ENCODE measurements around the gene NGRN. TPM values are rescaled to one million over a fixed set of nuclear protein-coding genes. Genes with fewer than 3 reads are reported as not detected.
A peak's percentile ranks its signal among the peaks of the same experiment; 100 is the strongest.

Gene NGRN
- total and polyA plus RNA-seq, 2 of the 8 experiments (the other 6 are each of a cell fraction or from before 2014, with no cell fraction given): 60.1 to 101 TPM

GRCh38 chr15:90300541-90300940 is 35.1 kb downstream of the NGRN start:
- H4K20me1 ChIP-seq (replicated peaks in 1 of 2; ENCODE audit: control insufficient read depth in 1 of 2, insufficient read depth in 2 of 2, low read length in 2 of 2): no peaks in the 10 kb centered on the region
- no peak overlapping the region for H2AK5ac ChIP-seq (ENCODE audit: low read depth, low read length)
- no peak overlapping the region for H2BK20ac ChIP-seq (ENCODE audit: low read length)
- peaks cover 0 to 4% (median 0%) of the 10 kb centered on the region in 4 experiments; a peak in 4 of 7 replicates for H3K4me1 ChIP-seq (replicated peaks in 1 of 4; ENCODE audit: control insufficient read depth in 3 of 4, insufficient read depth in 4 of 4, low read length in 3 of 4)
- H2BK15ac ChIP-seq (ENCODE audit: low read length): no peak overlapping the region
- H2AFZ ChIP-seq (ENCODE audit: low read length): no peak overlapping the region
- no peak overlapping the region for H3K18ac ChIP-seq (ENCODE audit: extremely low read depth, low read length)
- H3K79me2 ChIP-seq (ENCODE audit: control insufficient read depth in 1 of 2, insufficient read depth in 2 of 2, low read length in 2 of 2): no peaks in the 10 kb centered on the region
- H3K4me3 ChIP-seq (ENCODE audit: extremely low read depth in 1 of 4, insufficient read depth in 2 of 4, low read depth in 3 of 4, low read length in 4 of 4): no peak overlapping the region
- ChIA-PET CTCF (ENCODE audit: partially characterized antibody) (interaction anchor here (0.6 to 3.3 kb wide), 14 partner anchors 9 to 640 kb away, joined by 3 to 21 read pairs (median 4); no protein-coding TSS in a partner anchor), POLR2A (ENCODE audit: partially characterized antibody) (interaction anchor here (1.5 to 2.0 kb wide), 2 partner anchors 12 to 30 kb away, joined by 4 to 6 read pairs; no protein-coding TSS in a partner anchor)
- H3K14ac ChIP-seq (ENCODE audit: insufficient read length): no peak overlapping the region
- H3K9me3 ChIP-seq (ENCODE audit: insufficient read depth in 2 of 2, low read depth in 1 of 2, low read length in 1 of 2): no peaks in the 10 kb centered on the region
- H2BK120ac ChIP-seq (replicated peaks; ENCODE audit: low read depth, low read length): no peak overlapping the region
- H3K23me2 ChIP-seq (ENCODE audit: low read depth, low read length): no peaks in the 10 kb centered on the region
- H3K56ac ChIP-seq (replicated peaks; ENCODE audit: insufficient read length, low read depth, low read length): no peak overlapping the region
- no peak overlapping the region for H4K91ac ChIP-seq (replicated peaks; ENCODE audit: insufficient read length, low read length)
- H2BK5ac ChIP-seq (ENCODE audit: low read depth, low read length): no peak overlapping the region
- no peak overlapping the region for H3K9ac ChIP-seq (replicated peaks in 1 of 4; ENCODE audit: extremely low read depth in 1 of 4, low read depth in 3 of 4, low read length in 3 of 4)
- H3K27ac ChIP-seq (ENCODE audit: low read depth, low read length): no peak overlapping the region
- no peak for DNase-seq (ENCODE audit: low read depth in 1 of 2, low spot score in 2 of 2)
- no peaks in the 10 kb centered on the region for H3K79me1 ChIP-seq (ENCODE audit: low read depth, low read length)
- H4K5ac ChIP-seq (ENCODE audit: insufficient read length, low read depth, low read length): no peak overlapping the region
- H3K23ac ChIP-seq (ENCODE audit: insufficient read length): no peak overlapping the region
- FAIRE-seq: no peak
- no peaks in the 10 kb centered on the region for H3K27me3 ChIP-seq (replicated peaks in 1 of 4; ENCODE audit: control insufficient read depth in 3 of 4, extremely low read depth in 1 of 4, insufficient read depth in 3 of 4, low read length in 3 of 4)
- no peak overlapping the region for H4K8ac ChIP-seq (ENCODE audit: extremely low read depth, insufficient read depth, low read length)
- 0 out of 2 replicates have a peak overlapping the region, but pooled peaks have one; percentile 60 for H2BK12ac ChIP-seq (ENCODE audit: low read depth, low read length)
- no peak overlapping the region for H3K4me2 ChIP-seq (ENCODE audit: insufficient read depth in 1 of 2, low read depth in 2 of 2, low read length in 2 of 2)
- H3K4ac ChIP-seq (replicated peaks; ENCODE audit: insufficient read length, low read depth, low read length): peak overlapping the region; percentile 4
- WGBS, 2 experiments (ENCODE audit: extremely low coverage in 1 of 2, insufficient coverage in 1 of 2, insufficient read length in 1 of 2, insufficient replicate concordance in 2 of 2, low coverage in 1 of 2, low lambda C conversion rate in 2 of 2, missing lambda C conversion rate in 1 of 2): 93% methylated on average over 9 of the region's 9 CpGs; no CpG with 5 or more reads in 1 of the 2 experiments
- H3K36me3 ChIP-seq (ENCODE audit: control insufficient read depth in 2 of 4, insufficient read depth in 4 of 4, low read length in 3 of 4): no peaks in the 10 kb centered on the region
- TF ChIP-seq EP300 (IDR thresholded peaks at IDR 0.05; ENCODE audit: borderline replicate concordance in 1 of 2, low read depth in 2 of 2, low read length in 2 of 2) (no peak), RNF2 (IDR thresholded peaks at IDR 0.05; ENCODE audit: borderline replicate concordance, low read depth, low read length, missing control alignments, poor library complexity, severe bottlenecking) (no peak), SP2 (IDR thresholded peaks at IDR 0.05; ENCODE audit: low read length) (no peak), CHD2 (IDR thresholded peaks at IDR 0.05; ENCODE audit: low read length) (no peak), JUND (IDR thresholded peaks at IDR 0.05; ENCODE audit: low read length) (no peak), TEAD4 (IDR thresholded peaks at IDR 0.05; ENCODE audit: low read depth, low read length) (no peak), EGR1 (IDR thresholded peaks at IDR 0.05; ENCODE audit: borderline replicate concordance, low read depth, low read length) (no peak), KDM1A (IDR thresholded peaks at IDR 0.05; ENCODE audit: borderline replicate concordance, low read length) (no peak), SIRT6 (IDR thresholded peaks at IDR 0.05; ENCODE audit: low read length) (no peak), CTBP2 (IDR thresholded peaks at IDR 0.05; ENCODE audit: borderline replicate concordance, insufficient read depth, insufficient read length, low read length) (no peak), RAD21 (IDR thresholded peaks at IDR 0.05 in 1 of 2, conservative IDR thresholded peaks at IDR 0.05 in 1 of 2; ENCODE audit: low read depth in 2 of 2, low read length in 2 of 2) (no peak), SIX5 (IDR thresholded peaks at IDR 0.05; ENCODE audit: low read depth, low read length) (no peak), CHD1 (IDR thresholded peaks at IDR 0.05; ENCODE audit: low read depth, low read length) (no peak), BRCA1 (IDR thresholded peaks at IDR 0.05; ENCODE audit: low read depth, low read length) (no peak)
